K562 (cell line): ENCODE data around the gene CYB5R3. TPM values are rescaled to one million over a fixed set of nuclear protein-coding genes. Genes with fewer than 3 reads are reported as not detected.

Experiments
- ASH1L ChIP-seq: fragments of 450-650 bp; IDR thresholded peaks from 2 replicates; pipeline ENCODE4 v1.6.1; 2018; ENCODE audit warnings: borderline replicate concordance, mild to moderate bottlenecking, low read depth; ENCODE audit not compliant: partially characterized antibody
- ATF6 ChIP-seq: sonication (generic); formaldehyde crosslinking; IDR thresholded peaks from 2 replicates; pipeline ENCODE4 v1.4.0; 2020; ENCODE audit warnings: mild to moderate bottlenecking, missing genetic modification reagents
- CCNT2 ChIP-seq: IDR thresholded peaks from 2 replicates; pipeline ENCODE4 v1.6.1; 2011; ENCODE audit warnings: borderline replicate concordance, low read depth, mild to moderate bottlenecking, moderate library complexity, mixed read lengths, low read length; ENCODE audit not compliant: insufficient read length; ENCODE audit errors: extremely low read depth
- E2F3 ChIP-seq: fragments of 250-450 bp; sonication (Bioruptor Pico); IDR thresholded peaks from 2 replicates; pipeline ENCODE4 v1.4.0; 2020; ENCODE audit warnings: mild to moderate bottlenecking
- HDAC1 ChIP-seq, 2 experiments: fragments of 450-650 bp; IDR thresholded peaks; 2 replicates each; pipeline ENCODE4 v1.6.1; 2016 to 2017; ENCODE audit warnings: inconsistent platforms in 1 of 2, mild to moderate bottlenecking in 1 of 2, moderate library complexity in 1 of 2
- HMGN3 ChIP-seq: IDR thresholded peaks from 2 replicates; pipeline ENCODE4 v1.6.1; 2011; ENCODE audit warnings: borderline replicate concordance, low read depth, mild to moderate bottlenecking, mixed read lengths, low read length; ENCODE audit not compliant: insufficient read length; ENCODE audit errors: extremely low read depth
- JUND ChIP-seq, 2 experiments: IDR thresholded peaks; 2 replicates in 1 of 2; 3 replicates in 1 of 2; pipeline ENCODE4 v1.6.1; 2011; ENCODE audit warnings: borderline replicate concordance in 2 of 2, low read depth in 2 of 2, low read length in 2 of 2, improper control_type of control experiment in 1 of 2, missing biosample characterization in 1 of 2, missing genetic modification characterization in 1 of 2, missing genetic modification reagents in 1 of 2
- KDM5B ChIP-seq: fragments of 200-600 bp; sonication (generic); IDR thresholded peaks from 2 replicates; pipeline ENCODE4 v1.6.1; 2012; ENCODE audit warnings: low read depth, mild to moderate bottlenecking, moderate library complexity, low read length, control low read depth, inconsistent platforms; ENCODE audit not compliant: insufficient replicate concordance
- NCOA2 ChIP-seq, 2 experiments: fragments of 450-650 bp; IDR thresholded peaks; 2 replicates each; pipeline ENCODE4 v1.6.1; 2018; ENCODE audit warnings: mild to moderate bottlenecking in 2 of 2, moderate library complexity in 1 of 2; ENCODE audit not compliant: partially characterized antibody in 2 of 2
- NEUROD1 ChIP-seq: fragments of 150-350 bp; IDR thresholded peaks from 2 replicates; pipeline ENCODE4 v1.6.1; 2014; ENCODE audit warnings: borderline replicate concordance, low read length, low read depth; ENCODE audit not compliant: partially characterized antibody
- NFATC3 ChIP-seq: fragments of 450-650 bp; IDR thresholded peaks from 2 replicates; pipeline ENCODE4 v1.6.1; 2017; ENCODE audit warnings: mild to moderate bottlenecking
- POLR2G ChIP-seq: fragments of 200-400 bp; formaldehyde crosslinking; IDR thresholded peaks from 2 replicates; pipeline ENCODE4 v1.6.1; 2017; ENCODE audit warnings: low read depth, mild to moderate bottlenecking, antibody characterized with exemption, low read length, moderate library complexity
- POLR2H ChIP-seq: IDR thresholded peaks from 2 replicates; pipeline ENCODE4 v1.6.1; 2016; ENCODE audit warnings: missing genetic modification characterization, low read depth, mild to moderate bottlenecking, control low read depth, missing compliant biosample characterization, moderate library complexity
- SAFB ChIP-seq: fragments of 200-400 bp; formaldehyde crosslinking; IDR thresholded peaks from 2 replicates; pipeline ENCODE4 v1.6.1; 2017; ENCODE audit warnings: low read depth, low read length, borderline replicate concordance
- SIN3B ChIP-seq: fragments of 450-650 bp; IDR thresholded peaks from 2 replicates; pipeline ENCODE4 v1.6.1; 2017; ENCODE audit warnings: low read depth, mild to moderate bottlenecking, moderate library complexity
- TCFL5 ChIP-seq: fragments of 250-450 bp; sonication (Bioruptor Pico); conservative IDR thresholded peaks from 2 replicates; pipeline ENCODE4 v1.6.1; 2021; ENCODE audit warnings: mild to moderate bottlenecking, moderate library complexity, matching md5 sums
- UBTF ChIP-seq, 2 experiments: IDR thresholded peaks; 2 replicates each; pipeline ENCODE4 v1.6.1; 2012; ENCODE audit warnings: improper control_type of control experiment in 2 of 2, low read depth in 2 of 2, low read length in 2 of 2, borderline replicate concordance in 1 of 2
- ZNF408 ChIP-seq: fragments of 250-450 bp; sonication (Bioruptor Pico); IDR thresholded peaks from 2 replicates; pipeline ENCODE4 v1.4.0; 2020; ENCODE audit warnings: low read depth, mild to moderate bottlenecking, moderate library complexity
- polyA plus RNA-seq, 8 experiments: library from polyadenylated mRNA; depleted of rRNA in 4 of 8; stranded (reverse) in 5 of 8; unstranded in 3 of 8; fragments of >200 nt; fragmentation: Nextera tagmentation in 2 of 8; fragmentation: Illumina TruSeq in 1 of 8; extraction: Ambion mirVana in 2 of 8; extraction: Trizol in 1 of 8; gene quantifications; 2 replicates each; pipeline versions ENCODE4 v1.2.1 to v1.2.3, GENCODE V29; 2011 to 2014; ENCODE audit warnings: inconsistent platforms in 1 of 8, missing spikeins in 1 of 8
- total RNA-seq, 7 experiments: library from RNA; depleted of rRNA in 6 of 7; stranded (reverse); fragments of >200 nt in 6 of 7; fragmentation: Illumina TruSeq in 2 of 7; extraction: Trizol in 2 of 7; gene quantifications; 2 replicates each; pipeline versions ENCODE4 v1.2.1 to v1.2.3, GENCODE V29; 2011 to 2021; ENCODE audit warnings: low replicate concordance in 1 of 7
- TF ChIP-seq, protein P1 (sequence below): fragments of 450-650 bp; IDR thresholded peaks from 2 replicates; pipeline ENCODE4 v1.6.1; 2018; ENCODE audit warnings: mild to moderate bottlenecking, low read depth; ENCODE audit not compliant: partially characterized antibody

The CYB5R3 gene
- total and polyA plus RNA-seq, 9 of the 15 experiments (the other 6 are each of a cell fraction or from before 2014, with no cell fraction given) = 1.4 to 66.8 (median 23.4) TPM

DNA sequence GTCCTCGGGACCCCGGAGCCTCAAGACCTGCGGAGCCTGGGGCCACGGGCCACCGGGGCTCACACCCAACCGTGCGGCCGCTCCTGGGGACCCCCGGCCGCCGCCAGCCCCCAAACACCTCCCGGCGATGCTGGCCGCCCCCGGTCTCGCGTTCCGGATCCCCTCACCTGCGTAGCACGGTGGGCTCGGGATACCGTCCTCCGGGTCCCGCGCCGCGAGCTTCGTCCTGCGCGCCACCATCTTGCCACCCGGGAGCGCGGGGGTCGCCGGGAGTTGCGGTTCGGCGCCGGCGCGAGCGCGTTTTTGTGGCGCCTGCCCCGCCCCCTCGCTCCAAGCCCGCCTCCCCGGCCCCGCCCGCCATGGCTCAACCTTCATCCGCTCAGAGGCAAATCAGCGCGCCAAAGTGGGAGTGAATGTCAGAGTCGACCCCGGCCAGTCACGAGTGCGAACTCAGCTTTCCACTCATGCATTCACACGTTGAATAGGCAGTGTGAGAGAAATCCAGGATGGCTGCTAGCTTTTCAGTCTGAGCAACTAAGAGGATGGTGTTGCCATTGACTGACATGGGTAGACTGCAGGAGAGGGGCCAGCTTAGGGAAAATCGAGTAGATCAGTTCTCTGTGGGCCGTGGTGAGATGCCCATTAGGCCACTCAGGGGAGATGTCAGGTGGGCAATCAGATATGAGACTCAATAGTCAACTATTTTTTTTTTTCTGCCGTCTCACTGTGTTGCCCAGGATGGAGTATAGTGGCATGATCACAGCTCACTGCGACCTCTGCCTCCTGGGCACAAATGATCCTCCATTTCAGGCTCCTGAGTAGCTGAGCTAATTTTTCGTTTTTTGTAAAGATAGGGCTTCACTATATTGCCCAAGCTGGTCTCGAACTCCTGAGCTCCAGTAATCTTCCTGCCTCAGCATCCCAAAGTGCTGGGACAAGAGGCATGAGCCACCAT, 67.2 kb downstream of the CYB5R3 start (continued):
- TF ChIP-seq, protein P1, sequence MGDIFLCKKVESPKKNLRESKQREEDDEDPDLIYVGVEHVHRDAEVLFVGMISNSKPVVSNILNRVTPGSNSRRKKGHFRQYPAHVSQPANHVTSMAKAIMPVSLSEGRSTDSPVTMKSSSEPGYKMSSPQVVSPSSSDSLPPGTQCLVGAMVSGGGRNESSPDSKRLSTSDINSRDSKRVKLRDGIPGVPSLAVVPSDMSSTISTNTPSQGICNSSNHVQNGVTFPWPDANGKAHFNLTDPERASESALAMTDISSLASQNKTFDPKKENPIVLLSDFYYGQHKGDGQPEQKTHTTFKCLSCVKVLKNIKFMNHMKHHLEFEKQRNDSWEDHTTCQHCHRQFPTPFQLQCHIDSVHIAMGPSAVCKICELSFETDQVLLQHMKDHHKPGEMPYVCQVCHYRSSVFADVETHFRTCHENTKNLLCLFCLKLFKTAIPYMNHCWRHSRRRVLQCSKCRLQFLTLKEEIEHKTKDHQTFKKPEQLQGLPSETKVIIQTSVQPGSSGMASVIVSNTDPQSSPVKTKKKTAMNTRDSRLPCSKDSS = no peak
- no peak for TF ChIP-seq ZNF408 (CRISPR knock-in tag)
- TF ChIP-seq ASH1L = no peak
- no peak for TF ChIP-seq NFATC3
- no peak for TF ChIP-seq ATF6 (CRISPR knock-in tag)
- no peak for TF ChIP-seq HMGN3
- TF ChIP-seq POLR2G = peak; percentile 88
- no peak for TF ChIP-seq NCOA2 (IDR thresholded peaks at IDR 0.05; ENCODE audit: partially characterized antibody in 2 of 2)
- peak in 1 of 2 experiments; percentile 67; a peak in 1 of 4 replicates for TF ChIP-seq HDAC1 (IDR thresholded peaks at IDR 0.05)
- TF ChIP-seq E2F3 (CRISPR knock-in tag) = no peak
- TF ChIP-seq TCFL5 = no peak
- peak; percentile 92 for TF ChIP-seq SIN3B
- no peak for TF ChIP-seq POLR2H (tag)
- TF ChIP-seq NEUROD1 = no peak
- peak; percentile 50 for TF ChIP-seq KDM5B
- peak; percentile 31; the same call in 1 of the 2 replicates for TF ChIP-seq SAFB
- no peak for TF ChIP-seq JUND (IDR thresholded peaks at IDR 0.05; ENCODE audit: borderline replicate concordance, low read depth, low read length)
- no peak for TF ChIP-seq JUND (tag; IDR thresholded peaks at IDR 0.05; ENCODE audit: borderline replicate concordance, low read depth, low read length)
- no peak for TF ChIP-seq UBTF (IDR thresholded peaks at IDR 0.05; ENCODE audit: borderline replicate concordance in 1 of 2, low read depth in 2 of 2, low read length in 2 of 2)
- peak; percentile 47 for TF ChIP-seq CCNT2
